ENCODE data around the gene NECTIN3. TPM values are rescaled to one million over a fixed set of nuclear protein-coding genes. Genes with fewer than 3 reads are reported as not detected.

NECTIN3 gene
- polyA plus RNA-seq, 3 donors: not detected

GRCh38 chr3:111237946-111238345 lies 166.3 kb downstream of the NECTIN3 start:
- no peak overlapping the region for H3K27ac ChIP-seq (ENCODE audit: low read depth in 1 of 2, low read length in 2 of 2)
- no peaks in the 10 kb centered on the region for H4K20me1 ChIP-seq (ENCODE audit: insufficient read depth, low read length)
- Mint-ChIP-seq H3K27me3 (ENCODE audit: low read depth in 3 of 3) (peaks cover 0 to 6% (median 0%) of the 10 kb centered on the region in 3 donors), H3K27ac (no peak overlapping the region), H3K4me3 (no peak overlapping the region), H3K36me3 (no peaks in the 10 kb centered on the region), H3K9me3 (peaks cover 6 to 28% (median 14%) of the 10 kb centered on the region in 7 donors), H3K4me1 (no peaks in the 10 kb centered on the region)
- no peaks in the 10 kb centered on the region for H3K27me3 ChIP-seq (ENCODE audit: control insufficient read depth in 2 of 2, insufficient read depth in 2 of 2, low read length in 2 of 2)
- H2AFZ ChIP-seq (ENCODE audit: insufficient read depth, low read depth, low read length, poor library complexity, severe bottlenecking): no peak overlapping the region
- WGBS (ENCODE audit: insufficient coverage): 17% methylated on average over 1 of the region's 1 CpG
- DNase-seq: no peak
- peaks cover 15 to 25% of the 10 kb centered on the region in 2 donors for H3K9me3 ChIP-seq (replicated peaks in 1 of 2; ENCODE audit: control insufficient read depth in 1 of 2, insufficient read depth in 1 of 2, low read length in 2 of 2)
- H3K79me2 ChIP-seq (ENCODE audit: insufficient read depth, low read length): no peaks in the 10 kb centered on the region
- H3K4me1 ChIP-seq (ENCODE audit: control insufficient read depth in 1 of 2, insufficient read depth in 2 of 2, low read length in 2 of 2): no peaks in the 10 kb centered on the region
- no peak overlapping the region for H3K4me3 ChIP-seq (replicated peaks in 1 of 3; ENCODE audit: low read depth in 2 of 3, low read length in 3 of 3)
- intact Hi-C loops (cut with micrococcal nuclease): no loop called here
- no peaks in the 10 kb centered on the region for H3K36me3 ChIP-seq (replicated peaks in 1 of 2; ENCODE audit: control insufficient read depth in 1 of 2, insufficient read depth in 2 of 2, low read length in 2 of 2)
- H3K4me2 ChIP-seq (replicated peaks; ENCODE audit: extremely low read depth, low read length, poor library complexity, severe bottlenecking): no peak overlapping the region
- TF ChIP-seq CTCF (IDR thresholded peaks at IDR 0.05): no peak
- no peak overlapping the region for H3K9ac ChIP-seq (ENCODE audit: insufficient read depth, low read length, poor library complexity, severe bottlenecking)

- Histone ChIP-seq H3K27ac (ENCODE audit: low read depth in 1 of 2, low read length in 2 of 2) (no peak overlapping the region), H3K36me3 (replicated peaks in 1 of 2; ENCODE audit: control insufficient read depth in 1 of 2, insufficient read depth in 2 of 2, low read length in 2 of 2) (no peaks in the 10 kb centered on the region), H3K4me1 (ENCODE audit: control insufficient read depth in 1 of 2, insufficient read depth in 2 of 2, low read length in 2 of 2) (no peaks in the 10 kb centered on the region), H2AFZ (ENCODE audit: insufficient read depth, low read depth, low read length, poor library complexity, severe bottlenecking) (no peak overlapping the region), H3K4me3 (replicated peaks in 1 of 3; ENCODE audit: low read depth in 2 of 3, low read length in 3 of 3) (no peak overlapping the region), H3K4me2 (replicated peaks; ENCODE audit: extremely low read depth, low read length, poor library complexity, severe bottlenecking) (no peak overlapping the region), H4K20me1 (ENCODE audit: insufficient read depth, low read length) (no peaks in the 10 kb centered on the region), H3K79me2 (ENCODE audit: insufficient read depth, low read length) (no peaks in the 10 kb centered on the region), H3K27me3 (ENCODE audit: control insufficient read depth in 2 of 2, insufficient read depth in 2 of 2, low read length in 2 of 2) (no peaks in the 10 kb centered on the region), H3K9me3 (replicated peaks in 1 of 2; ENCODE audit: control insufficient read depth in 1 of 2, insufficient read depth in 1 of 2, low read length in 2 of 2) (peaks cover 16 to 31% of the 10 kb centered on the region in 2 donors), H3K9ac (ENCODE audit: insufficient read depth, low read length, poor library complexity, severe bottlenecking) (no peak overlapping the region)
- H3K27ac Mint-ChIP-seq: no peak overlapping the region
- no peak for DNase-seq
- H3K4me1 Mint-ChIP-seq: no peaks in the 10 kb centered on the region
- no peak for TF ChIP-seq CTCF (IDR thresholded peaks at IDR 0.05)
- intact Hi-C loops (cut with micrococcal nuclease): no loop called here
- WGBS (ENCODE audit: insufficient coverage): no CpG with 5 or more reads among the region's 1 CpG
- H3K9me3 Mint-ChIP-seq: peaks cover 10 to 29% (median 17%) of the 10 kb centered on the region in 7 donors
- peaks cover 0 to 6% (median 0%) of the 10 kb centered on the region in 3 donors for H3K27me3 Mint-ChIP-seq (ENCODE audit: low read depth in 3 of 3)
- no peak overlapping the region for H3K4me3 Mint-ChIP-seq
- H3K36me3 Mint-ChIP-seq: no peaks in the 10 kb centered on the region
These were observed 167.3 kb downstream of the NECTIN3 start for GRCh38 chr3:111238885-111239284.

Measured in CD14-positive monocyte (primary cell).